Trophoblast cell (in vitro differentiated cells and primary cell): ENCODE data around the gene EEF2K.
"Not testable (repeated sequence)": the region's sequence is repeated elsewhere in the genome, so short reads cannot be mapped to it uniquely, and the experiment has no call there.

Source experiments
- DNase-seq, 2 donors: peaks; one replicate each; pipeline ENCODE4 v3.0.0-alpha.2; 2016
- H2AFZ ChIP-seq: 2 replicates; pipeline ENCODE4 v1.6.1; 2013; ENCODE audit warnings: low read length, moderate library complexity, mild to moderate bottlenecking; ENCODE audit not compliant: insufficient read depth, poor library complexity
- H2AK5ac ChIP-seq: 2 replicates; pipeline ENCODE4 v1.6.1; 2013; ENCODE audit warnings: mild to moderate bottlenecking, low read length
- H2BK120ac ChIP-seq: 2 replicates; pipeline ENCODE4 v1.6.1; 2013; ENCODE audit warnings: low read length, mild to moderate bottlenecking, moderate library complexity; ENCODE audit not compliant: insufficient read depth, poor library complexity
- H2BK12ac ChIP-seq: 2 replicates; pipeline ENCODE4 v1.6.1; 2013; ENCODE audit warnings: mild to moderate bottlenecking, low read length, moderate library complexity
- H2BK5ac ChIP-seq: 2 replicates; pipeline ENCODE4 v1.6.1; 2013; ENCODE audit warnings: low read length, low read depth, moderate library complexity, mild to moderate bottlenecking; ENCODE audit not compliant: poor library complexity
- H3K14ac ChIP-seq: 2 replicates; pipeline ENCODE4 v1.6.1; 2013; ENCODE audit warnings: mild to moderate bottlenecking, low read length
- H3K18ac ChIP-seq: 2 replicates; pipeline ENCODE4 v1.6.1; 2013; ENCODE audit warnings: mild to moderate bottlenecking, low read length
- H3K23ac ChIP-seq: 2 replicates; pipeline ENCODE4 v1.6.1; 2013; ENCODE audit warnings: low read length
- H3K27ac ChIP-seq: 2 replicates; pipeline ENCODE4 v1.5.1; 2013; ENCODE audit warnings: low read depth, mild to moderate bottlenecking, inconsistent platforms, low read length, moderate library complexity
- H3K27me3 ChIP-seq: 2 replicates; pipeline ENCODE4 v1.6.1; 2013; ENCODE audit warnings: inconsistent platforms, mild to moderate bottlenecking, low read length, moderate library complexity; ENCODE audit not compliant: insufficient read depth
- H3K36me3 ChIP-seq, 2 experiments: 1 replicate in 1 of 2; 2 replicates in 1 of 2; pipeline ENCODE4 v1.6.1; 2013; ENCODE audit warnings: low read length in 2 of 2, mild to moderate bottlenecking in 2 of 2, moderate library complexity in 1 of 2; ENCODE audit not compliant: insufficient read depth in 2 of 2, control insufficient read depth in 1 of 2
- H3K4ac ChIP-seq: 2 replicates; pipeline ENCODE4 v1.6.1; 2013; ENCODE audit warnings: low read depth, mild to moderate bottlenecking, low read length, moderate library complexity
- H3K4me1 ChIP-seq, 2 experiments: 1 replicate in 1 of 2; 2 replicates in 1 of 2; pipeline ENCODE4 v1.6.1; 2013; ENCODE audit warnings: low read length in 2 of 2, mild to moderate bottlenecking in 2 of 2, moderate library complexity in 1 of 2; ENCODE audit not compliant: insufficient read depth in 2 of 2, control insufficient read depth in 1 of 2
- H3K4me2 ChIP-seq: 2 replicates; pipeline ENCODE4 v1.6.1; 2013; ENCODE audit warnings: inconsistent platforms, mild to moderate bottlenecking, low read length, moderate library complexity
- H3K4me3 ChIP-seq: 2 replicates; pipeline ENCODE4 v1.5.1; 2013; ENCODE audit warnings: mild to moderate bottlenecking, low read depth, low read length, inconsistent platforms
- H3K79me1 ChIP-seq: one replicate; pipeline ENCODE4 v1.6.1; 2013; ENCODE audit warnings: low read length
- H3K79me2 ChIP-seq: 2 replicates; pipeline ENCODE4 v1.6.1; 2013; ENCODE audit warnings: low read length, mild to moderate bottlenecking; ENCODE audit not compliant: control insufficient read depth, insufficient read depth, poor library complexity
- H3K9ac ChIP-seq: 2 replicates; pipeline ENCODE4 v1.6.1; 2013; ENCODE audit warnings: mild to moderate bottlenecking, low read length
- H3K9me3 ChIP-seq: 2 replicates; pipeline ENCODE4 v1.6.1; 2013; ENCODE audit warnings: low read depth, mild to moderate bottlenecking, control low read depth, inconsistent platforms, low read length; ENCODE audit not compliant: insufficient read depth
- H4K12ac ChIP-seq: 2 replicates; pipeline ENCODE4 v1.6.1; 2013; ENCODE audit warnings: low read depth, mild to moderate bottlenecking, low read length, moderate library complexity
- H4K8ac ChIP-seq: 2 replicates; pipeline ENCODE4 v1.6.1; 2013; ENCODE audit warnings: low read depth, mild to moderate bottlenecking, low read length, moderate library complexity
- H4K91ac ChIP-seq: one replicate; pipeline ENCODE4 v1.6.1; 2013; ENCODE audit warnings: low read depth, mild to moderate bottlenecking, low read length, moderate library complexity
- WGBS: extraction: QIAGEN DNeasy Blood & Tissue Kit; methylation state at CpG from one replicate; pipeline ENCODE4 v1.1.7; 2013; ENCODE audit warnings: missing lambda C conversion rate; ENCODE audit not compliant: insufficient read length, insufficient coverage; ENCODE audit errors: extremely low coverage; 5-methylcytosine and 5-hydroxymethylcytosine counted together

Gene EEF2K

DNA sequence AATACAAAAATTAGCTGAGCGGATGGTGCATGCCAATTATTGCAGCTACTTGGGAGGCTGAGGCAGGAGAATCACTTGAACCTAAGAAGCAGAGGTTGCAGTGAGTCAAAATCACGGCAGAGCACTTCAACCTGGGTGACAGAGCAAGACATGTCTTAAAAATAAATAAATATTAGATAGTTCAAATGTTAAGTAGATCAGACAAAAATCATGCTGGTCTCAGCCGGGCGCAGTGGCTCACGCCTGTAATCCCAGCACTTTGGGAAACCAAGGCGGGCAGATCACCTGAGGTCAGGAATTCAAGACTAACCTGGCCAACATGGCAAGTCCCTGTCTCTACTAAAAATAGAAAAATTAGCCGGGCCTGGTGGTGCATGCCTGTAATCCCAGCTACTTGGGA is 95.3 kb downstream of the EEF2K start:
- not testable (repeated sequence) for H3K9me3 ChIP-seq, H4K8ac ChIP-seq, H2AK5ac ChIP-seq, H3K27me3 ChIP-seq, H3K79me1 ChIP-seq, H3K27ac ChIP-seq, H3K23ac ChIP-seq, H3K4me2 ChIP-seq, H3K4me3 ChIP-seq, H2AFZ ChIP-seq, H3K18ac ChIP-seq, H2BK5ac ChIP-seq, H4K12ac ChIP-seq, H2BK12ac ChIP-seq, H3K9ac ChIP-seq, H4K91ac ChIP-seq, H3K4ac ChIP-seq, H3K79me2 ChIP-seq, DNase-seq, H3K14ac ChIP-seq, H2BK120ac ChIP-seq, H3K4me1 ChIP-seq
- no CpG with 5 or more reads among the region's 7 CpGs for WGBS
- peaks cover 17 to 22% of the 10 kb centered on the region in 2 experiments for H3K36me3 ChIP-seq

DNA sequence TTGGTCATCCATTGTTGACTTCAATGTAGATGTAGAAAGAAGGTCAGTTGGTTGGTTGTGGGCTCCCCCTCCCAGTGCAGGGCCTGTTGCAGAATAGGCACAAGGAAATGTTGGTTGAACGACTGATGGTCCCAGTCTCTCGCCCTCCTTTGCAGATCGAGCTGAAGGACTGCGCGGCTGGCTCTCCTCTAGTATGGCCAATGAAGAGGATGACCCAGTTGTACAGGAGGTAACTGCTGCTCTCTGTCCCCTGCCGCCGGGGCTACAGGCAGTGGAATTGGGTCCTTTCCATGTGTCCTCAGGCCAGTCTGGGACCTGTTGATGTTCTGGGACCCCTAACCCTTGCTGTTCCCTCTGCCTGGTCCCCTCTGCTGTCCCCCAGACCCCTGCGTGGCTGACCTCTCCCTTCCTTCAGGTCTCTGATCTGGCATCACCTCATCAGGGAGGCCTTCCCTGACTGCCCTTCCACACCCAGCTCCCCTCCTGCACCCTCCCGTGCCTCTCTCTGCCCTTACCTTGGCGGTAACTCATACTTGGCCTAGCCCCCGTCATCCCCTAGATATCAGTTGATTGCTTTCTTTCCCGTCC is 96.8 kb downstream of the EEF2K start:
- Histone ChIP-seq H3K79me1 (no peaks in the 10 kb centered on the region), H2AFZ (no peak overlapping the region), H4K12ac (no peak overlapping the region), H4K91ac (no peak overlapping the region), H3K9me3 (peaks cover 4% of the 10 kb centered on the region), H2BK120ac (no peak overlapping the region), H3K23ac (no peak overlapping the region), H3K9ac (no peak overlapping the region), H3K27ac (no peak overlapping the region), H3K36me3 (peaks cover 30 to 32% of the 10 kb centered on the region in 2 experiments), H2BK5ac (no peak overlapping the region), H3K4ac (no peak overlapping the region), H3K4me2 (no peak overlapping the region), H4K8ac (no peak overlapping the region), H3K4me1 (no peaks in the 10 kb centered on the region), H3K79me2 (peaks cover under 1% of the 10 kb centered on the region), H3K4me3 (no peak overlapping the region), H3K14ac (no peak overlapping the region), H3K18ac (no peak overlapping the region), H2AK5ac (no peak overlapping the region), H2BK12ac (no peak overlapping the region), H3K27me3 (no peaks in the 10 kb centered on the region)
- DNase-seq, result no peak
- WGBS, result no CpG with 5 or more reads among the region's 12 CpGs

DNA sequence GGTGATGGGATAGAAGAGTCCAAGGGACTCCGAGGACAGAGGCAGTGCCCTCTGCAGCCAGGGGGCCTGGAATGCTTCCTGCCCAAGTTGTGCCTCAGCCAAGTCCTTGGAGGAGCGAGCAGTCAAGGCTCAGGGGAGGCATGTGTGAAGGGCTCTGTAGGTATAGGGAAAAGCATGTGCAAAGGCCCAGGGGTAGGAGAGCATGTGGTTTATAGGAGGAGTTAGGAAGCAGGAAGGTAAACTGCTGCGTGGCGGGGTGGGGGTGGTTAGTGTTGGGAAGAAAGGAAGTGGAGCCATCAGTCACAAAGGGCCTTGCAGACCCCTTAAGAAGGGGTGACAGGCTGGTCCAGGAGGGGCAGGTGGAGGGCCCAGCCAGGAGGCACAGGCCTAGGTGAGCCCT is 98.3 kb downstream of the EEF2K start:
- Histone ChIP-seq H3K14ac (no peak overlapping the region), H3K4me1 (no peaks in the 10 kb centered on the region), H4K12ac (no peak overlapping the region), H2BK12ac (no peak overlapping the region), H3K4me3 (no peak overlapping the region), H3K27ac (no peak overlapping the region), H3K9ac (no peak overlapping the region), H4K91ac (no peak overlapping the region), H3K18ac (no peak overlapping the region), H3K9me3 (peaks cover 4% of the 10 kb centered on the region), H3K79me1 (no peaks in the 10 kb centered on the region), H2AK5ac (no peak overlapping the region), H2AFZ (no peak overlapping the region), H2BK120ac (no peak overlapping the region), H3K4ac (no peak overlapping the region), H4K8ac (no peak overlapping the region), H3K36me3 (peaks cover 43 to 45% of the 10 kb centered on the region in 2 experiments), H3K4me2 (no peak overlapping the region), H3K23ac (no peak overlapping the region), H3K79me2 (no peaks in the 10 kb centered on the region), H2BK5ac (no peak overlapping the region), H3K27me3 (no peaks in the 10 kb centered on the region)
- DNase-seq, result no peak
- no CpG with 5 or more reads among the region's 4 CpGs for WGBS

DNA sequence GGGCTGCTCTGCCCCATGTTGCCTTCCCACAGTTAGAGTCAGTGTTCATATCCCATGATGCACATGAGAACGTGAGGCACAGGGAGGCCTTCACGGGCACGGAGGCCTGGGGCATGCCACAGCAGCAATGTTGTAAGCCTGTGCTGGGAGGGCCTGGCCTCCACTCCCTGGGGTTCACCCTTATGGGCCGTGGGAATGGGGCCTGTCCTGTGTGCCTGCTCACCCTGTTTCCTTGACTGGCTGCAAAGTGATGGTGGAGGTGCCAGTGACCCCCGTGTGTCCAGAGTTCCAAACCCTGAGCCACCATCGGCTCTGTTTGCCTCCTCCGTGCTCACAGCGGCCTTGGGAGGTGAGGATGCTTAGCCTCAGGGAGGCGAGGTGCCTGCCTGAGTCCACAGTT is 100.7 kb downstream of the EEF2K start:
- no peak overlapping the region for H4K91ac ChIP-seq
- no peak overlapping the region for H3K23ac ChIP-seq
- no peak overlapping the region for H2AFZ ChIP-seq
- no peak overlapping the region for H4K12ac ChIP-seq
- no CpG with 5 or more reads among the region's 9 CpGs for WGBS
- no peak overlapping the region for H2BK12ac ChIP-seq
- no peak overlapping the region for H2BK5ac ChIP-seq
- no peak overlapping the region for H2BK120ac ChIP-seq
- no peaks in the 10 kb centered on the region for H3K79me2 ChIP-seq
- H2AK5ac ChIP-seq, result no peak overlapping the region
- no peak overlapping the region for H3K27ac ChIP-seq
- H3K18ac ChIP-seq, result peak overlapping the region; percentile 6
- no peak overlapping the region for H4K8ac ChIP-seq
- H3K4me3 ChIP-seq, result no peak overlapping the region
- H3K27me3 ChIP-seq, result no peaks in the 10 kb centered on the region
- H3K36me3 ChIP-seq, result peaks cover 50 to 51% of the 10 kb centered on the region in 2 experiments
- H3K14ac ChIP-seq, result no peak overlapping the region
- no peaks in the 10 kb centered on the region for H3K4me1 ChIP-seq
- DNase-seq, result no peak
- no peaks in the 10 kb centered on the region for H3K79me1 ChIP-seq
- H3K9ac ChIP-seq, result no peak overlapping the region
- peaks cover 4% of the 10 kb centered on the region for H3K9me3 ChIP-seq
- no peak overlapping the region for H3K4me2 ChIP-seq
- H3K4ac ChIP-seq, result no peak overlapping the region
